Hematopoietic multipotent progenitor cell (in vitro differentiated cells): Measurements from ENCODE around the gene MAEA. TPM values are rescaled to one million over a fixed set of nuclear protein-coding genes. Genes with fewer than 3 reads are reported as not detected.

Source experiments
- total RNA-seq: library from RNA; depleted of rRNA; stranded (reverse); fragments of >200 nt; gene quantifications from one replicate; pipeline ENCODE4 v1.2.3, GENCODE V29; 2012

MAEA gene
- total RNA-seq, 1 donor, result 94.8 TPM

Other genes with a start within 250 kb of the MAEA start
- 1.1 TPM for gene RNF212, start 176.3 kb upstream of the MAEA start, total RNA-seq
- gene SPON2, start 117.3 kb upstream of the MAEA start, total RNA-seq, result 4.0 TPM
- 626 TPM for gene CTBP1, start 40.8 kb upstream of the MAEA start, total RNA-seq
- 11.0 TPM for gene UVSSA, start 57.3 kb downstream of the MAEA start, total RNA-seq
- gene NKX1-1, start 116.6 kb downstream of the MAEA start, total RNA-seq, result not detected